Measurements from ENCODE around the gene ADGRG1.

The ADGRG1 gene

GRCh38 chr16:57658878-57659674 is 30.6 kb downstream of the ADGRG1 start:
- DNase-seq (ENCODE audit: low read depth) = no peak
- no peak for TF ChIP-seq CTCF (IDR thresholded peaks at IDR 0.05; ENCODE audit: insufficient read depth, low read depth, low read length, missing control alignments)
- H3K4me3 ChIP-seq (ENCODE audit: low read length) = no peak overlapping the region

DNA sequence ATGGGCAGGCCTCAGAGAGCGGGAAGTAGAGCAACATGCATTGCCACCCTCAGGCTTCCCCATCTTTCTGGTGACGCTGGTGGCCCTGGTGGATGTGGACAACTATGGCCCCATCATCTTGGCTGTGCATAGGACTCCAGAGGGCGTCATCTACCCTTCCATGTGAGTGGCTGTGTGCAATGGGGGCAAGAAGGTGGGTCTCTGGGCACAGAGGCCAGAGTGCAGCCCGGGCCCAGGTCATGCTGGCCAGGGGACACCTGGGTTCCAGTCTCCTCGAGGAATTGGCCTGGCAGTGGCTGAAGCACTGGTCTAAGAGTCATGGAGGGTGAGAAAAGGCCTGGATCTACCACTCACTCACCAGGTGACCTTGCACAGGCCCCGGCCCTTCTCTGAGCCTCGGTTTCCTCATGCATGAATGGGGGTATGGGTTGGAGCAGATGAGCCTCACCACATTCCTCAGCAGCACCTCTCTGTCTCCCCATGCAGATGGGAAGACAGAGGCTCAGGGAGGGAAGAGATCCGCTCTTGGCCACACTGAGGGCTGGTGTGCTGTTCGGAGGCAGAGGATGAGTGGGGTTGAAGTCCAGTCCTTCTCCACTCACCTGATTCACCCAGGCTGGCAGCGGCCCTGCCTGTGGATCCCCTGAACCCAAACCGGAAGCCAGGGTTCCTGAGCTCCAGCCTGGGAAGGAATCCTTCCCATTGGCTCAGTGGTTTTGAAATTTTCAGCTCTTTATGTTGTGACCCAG is 32.5 kb downstream of the ADGRG1 start:
- DNase-seq (ENCODE audit: low read depth) = no peak
- no peak overlapping the region for H3K4me3 ChIP-seq (ENCODE audit: low read length)
- TF ChIP-seq CTCF (IDR thresholded peaks at IDR 0.05; ENCODE audit: insufficient read depth, low read depth, low read length, missing control alignments) = no peak

GRCh38 chr16:57661510-57661909 is 33.1 kb downstream of the ADGRG1 start:
- no peak for DNase-seq (ENCODE audit: low read depth)

GRCh38 chr16:57661936-57662906 is 33.8 kb downstream of the ADGRG1 start:
- DNase-seq (ENCODE audit: low read depth) = no peak
- no peak for TF ChIP-seq CTCF (IDR thresholded peaks at IDR 0.05; ENCODE audit: insufficient read depth, low read depth, low read length, missing control alignments)
- H3K4me3 ChIP-seq (ENCODE audit: low read length) = no peak overlapping the region

More at GRCh38 chr16:57661510-57661909, 33.1 kb downstream of the ADGRG1 start:
- no peak overlapping the region for H3K4me3 ChIP-seq (ENCODE audit: low read length)
- no peak for TF ChIP-seq CTCF (IDR thresholded peaks at IDR 0.05; ENCODE audit: insufficient read depth, low read depth, low read length, missing control alignments)

- no peak for DNase-seq (ENCODE audit: low read depth)
- no peak for TF ChIP-seq CTCF (IDR thresholded peaks at IDR 0.05; ENCODE audit: insufficient read depth, low read depth, low read length, missing control alignments)
- no peak overlapping the region for H3K4me3 ChIP-seq (ENCODE audit: low read length)
These were observed 35.0 kb downstream of the ADGRG1 start for GRCh38 chr16:57663436-57663835.

DNA sequence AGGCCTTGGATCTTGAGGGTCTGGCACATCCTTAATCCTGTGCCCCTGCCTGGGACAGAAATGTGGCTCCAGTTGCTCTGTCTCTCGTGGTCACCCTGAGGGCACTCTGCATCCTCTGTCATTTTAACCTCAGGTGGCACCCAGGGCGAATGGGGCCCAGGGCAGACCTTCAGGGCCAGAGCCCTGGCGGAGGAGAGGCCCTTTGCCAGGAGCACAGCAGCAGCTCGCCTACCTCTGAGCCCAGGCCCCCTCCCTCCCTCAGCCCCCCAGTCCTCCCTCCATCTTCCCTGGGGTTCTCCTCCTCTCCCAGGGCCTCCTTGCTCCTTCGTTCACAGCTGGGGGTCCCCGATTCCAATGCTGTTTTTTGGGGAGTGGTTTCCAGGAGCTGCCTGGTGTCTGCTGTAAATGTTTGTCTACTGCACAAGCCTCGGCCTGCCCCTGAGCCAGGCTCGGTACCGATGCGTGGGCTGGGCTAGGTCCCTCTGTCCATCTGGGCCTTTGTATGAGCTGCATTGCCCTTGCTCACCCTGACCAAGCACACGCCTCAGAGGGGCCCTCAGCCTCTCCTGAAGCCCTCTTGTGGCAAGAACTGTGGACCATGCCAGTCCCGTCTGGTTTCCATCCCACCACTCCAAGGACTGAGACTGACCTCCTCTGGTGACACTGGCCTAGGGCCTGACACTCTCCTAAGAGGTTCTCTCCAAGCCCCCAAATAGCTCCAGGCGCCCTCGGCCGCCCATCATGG is 35.7 kb downstream of the ADGRG1 start:
- no peak for TF ChIP-seq CTCF (IDR thresholded peaks at IDR 0.05; ENCODE audit: insufficient read depth, low read depth, low read length, missing control alignments)
- H3K4me3 ChIP-seq (ENCODE audit: low read length) = no peak overlapping the region
- no peak for DNase-seq (ENCODE audit: low read depth)

Measured in epithelial cell of esophagus (primary cell).